ENCODE data around the gene REC8. TPM values are rescaled to one million over a fixed set of nuclear protein-coding genes. Genes with fewer than 3 reads are reported as not detected.

Gene REC8
- total and polyA plus RNA-seq, 11 donors: 0.32 to 25.3 (median 4.4) TPM

GRCh38 chr14:24159777-24160498 is 11.9 kb upstream of the REC8 start:
- peak overlapping the region in 11 of 12 donors; percentile 82 to 100 (median 96) for H3K27ac ChIP-seq
- TF ChIP-seq CTCF (IDR thresholded peaks at IDR 0.05) (no peak), POLR2A (IDR thresholded peaks at IDR 0.05) (no peak)
- WGBS, 4 donors: 91 to 94% (median 94%) methylated on average over 8 to 11 of the region's 11 CpGs
- intact Hi-C loops (cut with DNase I): loop anchor here in 6 of 10 donors (2.0 to 10.0 kb wide), 6 partner anchors 45 to 145 kb away; partner anchors contain the start of genes DCAF11 (in 1 of the 6) and NRL (in 1 of the 6)
- ATAC-seq (peak in 1 of 4 donors; percentile 0), DNase-seq (peak in 2 of 5 donors; percentile 11 to 43)
- H3K9me3 ChIP-seq: no peaks in the 10 kb centered on the region
- peaks cover 0 to 42% (median 22%) of the 10 kb centered on the region in 12 donors for H3K4me1 ChIP-seq
- peaks cover 7 to 90% (median 76%) of the 10 kb centered on the region in 9 donors for H3K36me3 ChIP-seq
- no peaks in the 10 kb centered on the region for H3K27me3 ChIP-seq
- H3K4me3 ChIP-seq: no peak overlapping the region

GRCh38 chr14:24160499-24160849 is 11.4 kb upstream of the REC8 start:
- H3K4me3 ChIP-seq: no peak overlapping the region
- TF ChIP-seq POLR2A (IDR thresholded peaks at IDR 0.05): no peak
- TF ChIP-seq CTCF (IDR thresholded peaks at IDR 0.05): no peak
- peak in 2 of 5 donors; percentile 17 to 37 for DNase-seq
- peaks cover 5 to 90% (median 76%) of the 10 kb centered on the region in 9 donors for H3K36me3 ChIP-seq
- no peaks in the 10 kb centered on the region for H3K9me3 ChIP-seq
- 83 to 93% (median 88%) methylated on average over 2 to 4 of the region's 4 CpGs for WGBS, 4 donors
- intact Hi-C loops (cut with DNase I): loop anchor here in 5 of 10 donors (2.0 to 10.0 kb wide), 5 partner anchors 46 to 146 kb away; partner anchors contain the start of genes DCAF11 (in 1 of the 5) and NRL (in 1 of the 5)
- H3K4me1 ChIP-seq: peaks cover 0 to 48% (median 22%) of the 10 kb centered on the region in 12 donors
- ATAC-seq: peak in 2 of 4 donors; percentile 5 to 7
- H3K27me3 ChIP-seq: no peaks in the 10 kb centered on the region
- peak overlapping the region; percentile 82 to 100 (median 95) for H3K27ac ChIP-seq

- H3K4me1 ChIP-seq: peaks cover 0 to 54% (median 22%) of the 10 kb centered on the region in 12 donors
- no peaks in the 10 kb centered on the region for H3K9me3 ChIP-seq
- H3K27ac ChIP-seq: peak within 1 kb of the TSS; percentile 82 to 100 (median 97)
- WGBS, 4 donors: 0 to 4% (median 2%) methylated on average over 11 to 12 of the region's 12 CpGs
- H3K36me3 ChIP-seq: peaks cover 5 to 90% (median 76%) of the 10 kb centered on the region in 9 donors
- peak; percentile 95 to 97 (median 96) for DNase-seq
- no peaks in the 10 kb centered on the region for H3K27me3 ChIP-seq
- ATAC-seq: peak; percentile 88 to 95 (median 94)
- peak within 1 kb of the TSS; percentile 36 to 85 (median 72) for H3K4me3 ChIP-seq
- peak in 1 of 2 donors; percentile 59 for TF ChIP-seq POLR2A (IDR thresholded peaks at IDR 0.05)
- peak; percentile 86 to 98 (median 93) for TF ChIP-seq CTCF (IDR thresholded peaks at IDR 0.05)
- intact Hi-C loops (cut with DNase I): loop anchor here in 6 of 10 donors (1.0 to 10.0 kb wide), 8 partner anchors 14 to 146 kb away; partner anchors contain the start of genes DCAF11 (in 3 of the 6), NRL (in 3 of the 6), IPO4 (in 1 of the 6) and RNF31 (in 1 of the 6)
These were observed 10.8 kb upstream of the REC8 start, which contains the start of gene IRF9 for GRCh38 chr14:24160850-24161804. Gene IRF9, plus strand, starts transcription at chr14:24161265. Its CDS starts 880 bp downstream, at chr14:24162145.

Measured in heart left ventricle (tissue), 16 donors.